Measurements from ENCODE around the gene SCN9A.
"Not testable (repeated sequence)": the region's sequence is repeated elsewhere in the genome, so short reads cannot be mapped to it uniquely, and the experiment has no call there.

Gene SCN9A

GRCh38 chr2:166240387-166241313 is 135.1 kb downstream of the SCN9A start:
- no peak for DNase-seq (ENCODE audit: low spot score)

GRCh38 chr2:166239548-166239947 is 136.2 kb downstream of the SCN9A start:
- DNase-seq (ENCODE audit: low spot score) = peak; percentile 63

GRCh38 chr2:166238176-166238575 is 137.6 kb downstream of the SCN9A start:
- DNase-seq (ENCODE audit: low spot score) = no peak

- no peak for DNase-seq (ENCODE audit: low spot score)
Measured at GRCh38 chr2:166234112-166234846, 141.5 kb downstream of the SCN9A start.

GRCh38 chr2:166233244-166233643 is 142.5 kb downstream of the SCN9A start:
- no peak for DNase-seq (ENCODE audit: low spot score)

- DNase-seq (ENCODE audit: low spot score) = no peak
Measured at GRCh38 chr2:166230724-166231070, 145.0 kb downstream of the SCN9A start.

GRCh38 chr2:166230024-166230723 is 145.6 kb downstream of the SCN9A start:
- no peak for DNase-seq (ENCODE audit: low spot score)

- no peak for DNase-seq (ENCODE audit: low spot score)
Measured at GRCh38 chr2:166229678-166230023, 146.1 kb downstream of the SCN9A start.

GRCh38 chr2:166224197-166224596 is 151.5 kb downstream of the SCN9A start:
- DNase-seq (ENCODE audit: low spot score) = no peak

- DNase-seq (ENCODE audit: low spot score) = no peak
Measured at GRCh38 chr2:166223298-166223697, 152.4 kb downstream of the SCN9A start.

GRCh38 chr2:166211079-166211478 is 164.7 kb downstream of the SCN9A start:
- no peak for DNase-seq (ENCODE audit: low spot score)

GRCh38 chr2:166209944-166210343 is 165.8 kb downstream of the SCN9A start:
- not testable (repeated sequence) for DNase-seq (ENCODE audit: low spot score)

- DNase-seq (ENCODE audit: low spot score) = not testable (repeated sequence)
Measured at GRCh38 chr2:166209367-166209766, 166.4 kb downstream of the SCN9A start.

GRCh38 chr2:166206153-166206552 is 169.6 kb downstream of the SCN9A start:
- DNase-seq (ENCODE audit: low spot score) = not testable (repeated sequence)

- no peak for DNase-seq (ENCODE audit: low spot score)
Measured at GRCh38 chr2:166202778-166203177, 173.0 kb downstream of the SCN9A start.

GRCh38 chr2:166197446-166197845 is 178.3 kb downstream of the SCN9A start:
- DNase-seq (ENCODE audit: low spot score) = no peak

- no peak for DNase-seq (ENCODE audit: low spot score)
Measured at GRCh38 chr2:166193407-166193806, 182.3 kb downstream of the SCN9A start.

GRCh38 chr2:166188084-166188483 is 187.7 kb downstream of the SCN9A start:
- DNase-seq (ENCODE audit: low spot score) = no peak

- DNase-seq (ENCODE audit: low spot score) = no peak
Measured at GRCh38 chr2:166184789-166185188, 191.0 kb downstream of the SCN9A start.

- no peak for DNase-seq (ENCODE audit: low spot score)
Measured at GRCh38 chr2:166181813-166182154, 194.0 kb downstream of the SCN9A start.

- DNase-seq (ENCODE audit: low spot score) = peak; percentile 51
Measured at GRCh38 chr2:166180951-166181812, 194.6 kb downstream of the SCN9A start.

- DNase-seq (ENCODE audit: low spot score) = peak; percentile 8
Measured at GRCh38 chr2:166179201-166179600, 196.5 kb downstream of the SCN9A start.
